Aortic smooth muscle cell (primary cell): ENCODE measurements around the gene STAT5B. TPM values are rescaled to one million over a fixed set of nuclear protein-coding genes. Genes with fewer than 3 reads are reported as not detected.

Experiments
- total RNA-seq: library from RNA; depleted of rRNA; stranded (reverse); fragments of >200 nt; gene quantifications from 2 replicates; pipeline ENCODE4 v1.2.3, GENCODE V29; 2014

STAT5B gene
- total RNA-seq, result 18.4 and 23.0 TPM in 2 replicates

GRCh38 chr17:42276359-42276608 is at the start of gene STAT5B:
TSS of gene STAT5B (minus strand) at chr17:42276391. CDS start at chr17:42232127, 44,264 bp downstream.

DNA sequence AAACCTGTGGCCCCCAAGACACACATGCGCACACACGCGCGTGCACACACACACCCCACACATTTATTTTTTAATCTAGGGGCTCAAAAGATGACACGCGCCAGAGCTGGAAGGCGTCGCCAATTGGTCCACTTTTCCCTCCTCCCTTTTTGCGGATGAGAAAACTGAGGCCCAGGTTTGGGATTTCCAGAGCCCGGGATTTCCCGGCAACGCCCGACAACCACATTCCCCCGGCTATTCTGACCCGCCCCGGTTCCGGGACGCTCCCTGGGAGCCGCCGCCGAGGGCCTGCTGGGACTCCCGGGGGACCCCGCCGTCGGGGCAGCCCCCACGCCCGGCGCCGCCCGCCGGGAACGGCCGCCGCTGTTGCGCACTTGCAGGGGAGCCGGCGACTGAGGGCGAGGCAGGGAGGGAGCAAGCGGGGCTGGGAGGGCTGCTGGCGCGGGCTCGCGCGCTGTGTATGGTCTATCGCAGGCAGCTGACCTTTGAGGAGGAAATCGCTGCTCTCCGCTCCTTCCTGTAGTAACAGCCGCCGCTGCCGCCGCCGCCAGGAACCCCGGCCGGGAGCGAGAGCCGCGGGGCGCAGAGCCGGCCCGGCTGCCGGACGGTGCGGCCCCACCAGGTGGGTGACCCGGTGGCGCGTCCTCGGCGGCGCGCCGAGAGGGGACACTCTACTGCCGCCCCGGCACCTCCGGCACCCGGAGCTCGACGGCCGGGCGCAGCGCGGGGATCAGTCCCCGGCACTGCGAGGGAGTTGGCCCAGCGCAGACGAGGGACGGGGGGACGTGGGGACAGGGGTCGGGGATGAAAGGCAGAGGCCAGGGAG is 12.0 kb upstream of the STAT5B start, which contains the start of gene STAT5A:
Gene STAT5A (plus strand): TSS at position 522 of the 826 bp plus-strand sequence. CDS start 914 bp downstream, outside the sequence.

GRCh38 chr17:42193969-42194899 is 82.0 kb downstream of the STAT5B start, which contains the start of gene GHDC:
TSS of gene GHDC (minus strand) at chr17:42194494. CDS start at chr17:42193581, 913 bp downstream.

DNA sequence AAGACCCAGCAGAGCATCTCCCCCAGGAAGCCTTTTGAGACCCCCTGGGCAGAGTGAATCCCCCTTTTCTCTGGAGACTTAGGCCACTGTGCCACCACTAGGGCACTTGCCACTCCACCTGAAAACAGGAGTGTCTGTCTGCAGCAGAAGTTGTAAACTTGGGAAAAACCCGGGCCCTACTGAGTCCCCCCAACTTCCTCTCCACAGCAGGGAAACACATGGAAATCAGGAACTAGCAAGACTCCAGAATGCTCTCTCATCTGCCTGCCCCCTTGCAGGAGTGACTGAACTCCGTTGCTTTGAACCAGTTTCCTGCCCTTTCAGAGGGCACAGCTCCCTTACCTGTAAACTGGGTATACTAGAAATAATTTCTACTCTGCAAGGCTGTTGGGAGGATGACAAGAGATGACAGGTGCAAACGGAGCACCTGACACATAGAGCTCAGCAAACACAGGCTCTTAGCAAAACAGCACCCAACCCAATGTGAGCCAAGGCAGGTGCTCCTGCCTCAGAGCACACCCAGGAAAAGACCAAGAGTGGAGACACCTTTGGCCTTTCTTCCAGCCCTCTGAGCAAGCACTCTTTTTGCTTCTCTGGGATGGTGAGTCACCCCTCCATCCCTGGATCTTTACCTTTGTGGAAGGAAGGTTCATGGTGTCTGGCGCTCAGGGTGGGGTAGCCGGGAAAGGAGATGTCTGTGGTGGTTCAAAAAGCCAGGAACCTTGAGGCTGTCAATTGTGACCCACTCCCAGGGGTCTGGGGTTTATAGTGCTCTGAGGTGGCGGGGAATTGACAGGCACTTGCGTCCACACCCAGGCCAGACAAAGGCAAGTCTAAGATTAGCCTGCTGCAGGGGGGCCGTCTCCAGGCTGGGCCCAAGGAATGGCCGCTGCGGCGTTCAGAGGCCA is 91.2 kb downstream of the STAT5B start, which contains the start of gene HCRT:
Gene HCRT (minus strand): TSS at position 740 of the 908 bp plus-strand sequence. CDS start 87 bp downstream, at position 653.

DNA sequence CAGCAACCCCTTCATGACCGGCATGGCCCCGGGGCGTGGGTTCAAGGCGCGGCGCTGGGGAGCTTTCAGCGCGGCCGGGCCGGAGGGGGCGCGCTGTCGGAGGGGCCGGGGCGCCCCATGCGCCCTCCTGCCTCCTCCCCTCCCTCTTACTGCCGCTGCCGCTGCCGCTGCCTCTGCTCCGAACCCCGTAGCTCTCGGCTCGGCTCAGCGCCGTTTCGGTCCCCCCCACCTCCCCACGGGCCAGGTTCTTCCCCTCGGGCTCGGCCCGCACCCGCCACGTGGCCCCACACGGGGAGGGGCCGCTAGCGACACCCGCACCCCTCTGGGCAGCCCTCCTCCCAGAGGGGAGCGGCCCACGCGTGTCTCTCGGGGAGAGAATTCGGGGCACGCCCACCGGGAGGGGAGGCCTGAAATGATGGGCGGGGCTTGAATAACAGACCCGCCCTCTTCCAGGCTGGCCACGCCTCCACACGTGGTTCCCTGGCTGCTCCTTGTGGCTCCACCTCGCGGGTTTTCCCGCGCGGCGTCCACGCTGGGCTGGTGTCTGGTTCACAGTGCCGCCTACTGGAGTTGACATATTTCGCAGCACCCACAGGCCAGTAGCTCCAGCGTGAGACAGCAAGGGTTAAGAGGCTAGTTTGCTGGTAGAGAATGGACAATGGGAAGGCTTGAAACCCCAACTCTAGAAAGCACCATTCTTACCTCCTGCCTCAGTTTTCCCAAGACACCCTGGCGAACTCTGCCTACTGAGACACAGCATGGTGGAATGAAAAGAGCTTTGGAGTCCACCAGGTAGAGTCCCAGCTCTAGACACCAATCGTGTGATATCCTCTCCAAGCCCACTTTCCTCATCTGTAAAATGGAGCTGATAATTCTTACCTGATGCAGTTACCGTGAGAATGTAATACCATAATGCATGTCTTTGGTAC is 95.0 kb downstream of the STAT5B start, which contains the start of gene KCNH4:
Gene KCNH4 (minus strand): TSS at position 221 of the 929 bp plus-strand sequence. CDS start 197 bp downstream, at position 24.

Other genes with a start within 250 kb of the STAT5B start
- gene C17orf113, start 225.8 kb downstream of the STAT5B start, total RNA-seq, result 0.19 and 0.26 TPM in 2 replicates
- not detected in 2 replicates for gene ZNF385C, start 177.9 kb downstream of the STAT5B start, total RNA-seq
- 10.3 and 14.6 TPM in 2 replicates for gene DHX58, start 163.7 kb downstream of the STAT5B start, total RNA-seq
- gene KAT2A, start 155.0 kb downstream of the STAT5B start, total RNA-seq, result 4.7 and 5.8 TPM in 2 replicates
- gene HSPB9, start 153.6 kb downstream of the STAT5B start, total RNA-seq, result not detected in 2 replicates
- 70.9 and 84.6 TPM in 2 replicates for gene RAB5C, start 121.4 kb downstream of the STAT5B start, total RNA-seq
- not detected in 2 replicates for gene KCNH4, start 95.2 kb downstream of the STAT5B start, total RNA-seq
- not detected in 2 replicates for gene HCRT, start 90.9 kb downstream of the STAT5B start, total RNA-seq
- gene GHDC, start 81.9 kb downstream of the STAT5B start, total RNA-seq, result 19.7 and 21.4 TPM in 2 replicates
- 16.8 and 19.9 TPM in 2 replicates for gene STAT5A, start 12.1 kb upstream of the STAT5B start, total RNA-seq
- gene STAT3, start 112.1 kb upstream of the STAT5B start, total RNA-seq, result 104 and 126 TPM in 2 replicates
- gene CAVIN1, start 146.9 kb upstream of the STAT5B start, total RNA-seq, result 646 and 690 TPM in 2 replicates
- 79.3 and 90.8 TPM in 2 replicates for gene ATP6V0A1, start 182.5 kb upstream of the STAT5B start, total RNA-seq